Peyer's patch (tissue), 4 donors: ENCODE data around the gene CABP7.

Source experiments
- POLR2A ChIP-seq, 2 donors: fragments of 450-650 bp; IDR thresholded peaks; one replicate each; pipeline ENCODE4 v1.5.1; 2017; ENCODE audit warnings: antibody characterized with exemption in 2 of 2, mild to moderate bottlenecking in 2 of 2, moderate library complexity in 2 of 2
- TF ChIP-seq, protein P1 (sequence below), 6 experiments: fragments of 450-650 bp in 4 of 6; fragments of 200-600 bp in 2 of 6; sonication (generic) in 1 of 6; IDR thresholded peaks; one replicate each; pipeline ENCODE4 v1.5.1; 2017 to 2019; ENCODE audit warnings: antibody characterized with exemption in 6 of 6, mild to moderate bottlenecking in 3 of 6, moderate library complexity in 1 of 6

DNA sequence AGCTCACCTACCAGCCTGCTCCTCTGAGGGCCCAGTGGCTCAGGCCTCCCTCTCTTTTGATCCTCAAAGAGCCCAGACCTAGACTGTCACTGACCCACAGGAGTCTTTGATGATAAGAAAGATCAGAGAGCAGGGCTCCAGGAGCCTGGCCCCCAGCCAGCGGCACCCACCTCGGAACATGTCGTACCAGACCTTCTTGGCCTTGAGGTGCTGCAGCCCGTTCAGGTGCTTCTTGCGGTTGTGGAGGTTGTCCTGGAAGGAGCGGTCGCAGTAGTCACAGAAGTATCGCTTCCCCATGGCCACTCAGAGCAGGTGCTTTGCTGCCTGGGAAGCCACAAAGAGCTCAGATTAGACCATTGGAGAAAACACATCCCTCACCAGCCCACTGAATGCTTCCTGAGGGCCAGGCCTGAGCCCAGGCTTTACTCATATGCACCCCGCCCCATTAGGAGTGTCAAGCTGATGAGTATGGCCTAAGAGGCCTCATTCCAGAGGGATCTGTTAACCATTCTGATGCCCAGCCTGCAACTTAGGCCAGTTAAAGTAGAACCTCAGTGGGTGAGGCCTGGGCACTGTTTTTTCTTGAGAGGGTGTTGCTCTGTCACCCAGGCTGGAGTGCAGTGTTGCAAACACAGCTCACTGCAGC is 28.6 kb downstream of the CABP7 start:
- no peak for TF ChIP-seq POLR2A (IDR thresholded peaks at IDR 0.05)
- TF ChIP-seq, protein P1, sequence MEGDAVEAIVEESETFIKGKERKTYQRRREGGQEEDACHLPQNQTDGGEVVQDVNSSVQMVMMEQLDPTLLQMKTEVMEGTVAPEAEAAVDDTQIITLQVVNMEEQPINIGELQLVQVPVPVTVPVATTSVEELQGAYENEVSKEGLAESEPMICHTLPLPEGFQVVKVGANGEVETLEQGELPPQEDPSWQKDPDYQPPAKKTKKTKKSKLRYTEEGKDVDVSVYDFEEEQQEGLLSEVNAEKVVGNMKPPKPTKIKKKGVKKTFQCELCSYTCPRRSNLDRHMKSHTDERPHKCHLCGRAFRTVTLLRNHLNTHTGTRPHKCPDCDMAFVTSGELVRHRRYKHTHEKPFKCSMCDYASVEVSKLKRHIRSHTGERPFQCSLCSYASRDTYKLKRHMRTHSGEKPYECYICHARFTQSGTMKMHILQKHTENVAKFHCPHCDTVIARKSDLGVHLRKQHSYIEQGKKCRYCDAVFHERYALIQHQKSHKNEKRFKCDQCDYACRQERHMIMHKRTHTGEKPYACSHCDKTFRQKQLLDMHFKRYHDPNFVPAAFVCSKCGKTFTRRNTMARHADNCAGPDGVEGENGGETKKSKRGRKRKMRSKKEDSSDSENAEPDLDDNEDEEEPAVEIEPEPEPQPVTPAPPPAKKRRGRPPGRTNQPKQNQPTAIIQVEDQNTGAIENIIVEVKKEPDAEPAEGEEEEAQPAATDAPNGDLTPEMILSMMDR (IDR thresholded peaks at IDR 0.05) = no peak
